Right kidney (tissue), 1 donor: ENCODE measurements around the gene MBNL1.

Source experiments
- DNase-seq: peaks from one replicate; pipeline ENCODE4 v3.0.0-alpha.2; 2016

Gene MBNL1

GRCh38 chr3:152491922-152492321, 223.2 kb downstream of the MBNL1 start:
- DNase-seq: no peak

GRCh38 chr3:152496286-152496685, 227.6 kb downstream of the MBNL1 start:
- DNase-seq: no peak

GRCh38 chr3:152496716-152497115, 228.0 kb downstream of the MBNL1 start:
- DNase-seq: no peak

- DNase-seq: no peak
These were observed 228.7 kb downstream of the MBNL1 start for GRCh38 chr3:152497457-152497856.

GRCh38 chr3:152497890-152498289, 229.2 kb downstream of the MBNL1 start:
- no peak for DNase-seq

GRCh38 chr3:152499791-152500385, 231.2 kb downstream of the MBNL1 start:
- no peak for DNase-seq

- no peak for DNase-seq
These were observed 237.2 kb downstream of the MBNL1 start for GRCh38 chr3:152505926-152506325.

GRCh38 chr3:152508705-152509104, 240.0 kb downstream of the MBNL1 start:
- no peak for DNase-seq

- DNase-seq: no peak
These were observed 243.2 kb downstream of the MBNL1 start for GRCh38 chr3:152511904-152512303.

GRCh38 chr3:152513301-152513960, 244.7 kb downstream of the MBNL1 start:
- DNase-seq: no peak
